Activated naive CD4-positive, alpha-beta T cell treated with Interleukin-2 at 50 U/mL for 16 hours (primary cell): Measurements from ENCODE around the gene HJURP.

ENCODE experiments used
- DNase-seq: peaks from one replicate; pipeline ENCODE4 v3.0.0-alpha.2; 2020

Gene HJURP

GRCh38 chr2:233811732-233812131 is 42.6 kb downstream of the HJURP start:
- no peak for DNase-seq

- no peak for DNase-seq
Observed at GRCh38 chr2:233811087-233811486, 43.2 kb downstream of the HJURP start.

- DNase-seq = peak; percentile 0
Observed at GRCh38 chr2:233810385-233810784, 44.0 kb downstream of the HJURP start.

GRCh38 chr2:233807966-233808935 is 46.1 kb downstream of the HJURP start:
- DNase-seq = no peak

GRCh38 chr2:233807215-233807865 is 47.0 kb downstream of the HJURP start:
- DNase-seq = no peak

- DNase-seq = no peak
Observed at GRCh38 chr2:233803994-233804393, 50.3 kb downstream of the HJURP start.

GRCh38 chr2:233803292-233803911 is 50.9 kb downstream of the HJURP start:
- no peak for DNase-seq

- no peak for DNase-seq
Observed at GRCh38 chr2:233802132-233802815, 52.1 kb downstream of the HJURP start.

- DNase-seq = no peak
Observed at GRCh38 chr2:233801357-233802131, 52.8 kb downstream of the HJURP start.

- no peak for DNase-seq
Observed at GRCh38 chr2:233800208-233800607, 54.1 kb downstream of the HJURP start.

GRCh38 chr2:233799716-233800115 is 54.6 kb downstream of the HJURP start:
- DNase-seq = no peak

- no peak for DNase-seq
Observed at GRCh38 chr2:233799087-233799665, 55.2 kb downstream of the HJURP start.

- no peak for DNase-seq
Observed at GRCh38 chr2:233798335-233799086, 55.8 kb downstream of the HJURP start.

- DNase-seq = no peak
Observed at GRCh38 chr2:233796254-233796653, 58.1 kb downstream of the HJURP start.

GRCh38 chr2:233795735-233796171 is 58.6 kb downstream of the HJURP start:
- no peak for DNase-seq

- DNase-seq = no peak
Observed at GRCh38 chr2:233794128-233794658, 60.1 kb downstream of the HJURP start.

GRCh38 chr2:233793465-233794127 is 60.7 kb downstream of the HJURP start:
- DNase-seq = no peak

- DNase-seq = no peak
Observed at GRCh38 chr2:233792720-233793119, 61.6 kb downstream of the HJURP start.

GRCh38 chr2:233791883-233792329 is 62.4 kb downstream of the HJURP start:
- no peak for DNase-seq
